Gastroesophageal sphincter (tissue), 4 donors: Measurements from ENCODE around the gene GRIA4. TPM values are rescaled to one million over a fixed set of nuclear protein-coding genes. Genes with fewer than 3 reads are reported as not detected.

Experiments used
- ATAC-seq: fragments of 150-250 bp; one replicate; pipeline ENCODE4 v1.9.1; 2016; ENCODE audit warnings: mild to moderate bottlenecking, moderate library complexity
- H3K27ac ChIP-seq, 4 donors: fragments of 200-600 bp; sonication (generic) in 3 of 4; 1 replicate in 3 of 4; 2 replicates in 1 of 4; pipeline ENCODE4 v1.5.1; 2016 to 2019
- H3K27me3 ChIP-seq: fragments of 200-600 bp; sonication (generic); one replicate; pipeline ENCODE4 v1.5.1; 2019
- H3K36me3 ChIP-seq, 2 donors: fragments of 200-600 bp; sonication (generic); one replicate each; pipeline ENCODE4 v1.5.1; 2019; ENCODE audit warnings: control low read depth in 1 of 2
- H3K4me1 ChIP-seq, 3 donors: fragments of 200-600 bp; sonication (generic); 1 replicate in 2 of 3; 2 replicates in 1 of 3; pipeline ENCODE4 v1.5.1; 2016 to 2019; ENCODE audit warnings: control low read depth in 2 of 3
- H3K4me3 ChIP-seq, 2 donors: fragments of 200-600 bp; sonication (generic); one replicate each; pipeline ENCODE4 v1.5.1; 2019; ENCODE audit warnings: mild to moderate bottlenecking in 1 of 2, moderate library complexity in 1 of 2
- H3K9me3 ChIP-seq, 3 donors: fragments of 200-600 bp; sonication (generic); one replicate each; pipeline ENCODE4 v1.5.1; 2017 to 2019; ENCODE audit warnings: control low read depth in 2 of 3
- EP300 ChIP-seq: sonication (generic); formaldehyde crosslinking; IDR thresholded peaks from one replicate; pipeline ENCODE4 v1.6.1; 2017; ENCODE audit warnings: antibody characterized with exemption, mild to moderate bottlenecking
- POLR2A ChIP-seq, 2 donors: fragments of 450-650 bp; IDR thresholded peaks; one replicate each; pipeline ENCODE4 v1.6.1; 2017; ENCODE audit warnings: antibody characterized with exemption in 2 of 2, mild to moderate bottlenecking in 2 of 2, moderate library complexity in 1 of 2
- POLR2AphosphoS5 ChIP-seq: sonication (generic); formaldehyde crosslinking; IDR thresholded peaks from one replicate; pipeline ENCODE4 v1.6.1; 2017; ENCODE audit warnings: antibody characterized with exemption
- WGBS, 2 donors: methylation state at CpG; one replicate each; pipeline ENCODE4 v1.1.5; 2018; ENCODE audit warnings: low coverage in 1 of 2; 5-methylcytosine and 5-hydroxymethylcytosine counted together
- total RNA-seq, 4 donors: library from RNA; depleted of rRNA; stranded (reverse); fragments of >200 nt; gene quantifications; one replicate each; pipeline ENCODE4 v1.1.0, GENCODE V29; 2016
- TF ChIP-seq, protein P1 (sequence below), 4 experiments: fragments of 200-600 bp in 2 of 4; fragments of 450-650 bp in 2 of 4; sonication (generic) in 1 of 4; IDR thresholded peaks; one replicate each; pipeline ENCODE4 v1.5.1; 2017 to 2019; ENCODE audit warnings: antibody characterized with exemption in 4 of 4, mild to moderate bottlenecking in 2 of 4, moderate library complexity in 2 of 4

The GRIA4 gene
- total RNA-seq, 4 donors from 2014 or later, result 0.47 to 1.2 TPM; not detected in 2

DNA sequence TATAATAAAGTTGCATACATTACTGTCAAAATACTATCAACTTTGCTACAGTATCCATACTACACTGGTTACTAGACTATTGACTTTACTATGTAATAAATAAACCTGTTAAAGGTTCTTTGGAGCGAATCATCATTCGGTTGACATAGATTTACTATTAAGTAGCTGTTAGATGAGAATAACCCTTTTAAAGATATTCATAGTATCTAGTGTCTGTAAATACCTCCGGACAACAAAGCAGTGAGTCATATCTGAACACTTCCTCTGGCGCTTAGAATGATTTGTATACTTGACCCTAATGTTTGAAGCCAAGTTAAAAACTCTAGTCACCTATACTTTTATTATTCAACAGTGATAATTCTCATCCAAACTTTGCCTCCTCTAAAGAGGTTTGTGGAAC, 327.5 kb downstream of the GRIA4 start:
- H3K9me3 ChIP-seq, result no peaks in the 10 kb centered on the region
- H3K36me3 ChIP-seq, result no peaks in the 10 kb centered on the region
- H3K4me1 ChIP-seq, result peaks cover 0 to 7% (median 0%) of the 10 kb centered on the region in 3 donors
- no peaks in the 10 kb centered on the region for H3K27me3 ChIP-seq
- no peak overlapping the region for H3K27ac ChIP-seq
- no peak for TF ChIP-seq POLR2A (IDR thresholded peaks at IDR 0.05)
- TF ChIP-seq POLR2AphosphoS5, result no peak
- TF ChIP-seq, protein P1, sequence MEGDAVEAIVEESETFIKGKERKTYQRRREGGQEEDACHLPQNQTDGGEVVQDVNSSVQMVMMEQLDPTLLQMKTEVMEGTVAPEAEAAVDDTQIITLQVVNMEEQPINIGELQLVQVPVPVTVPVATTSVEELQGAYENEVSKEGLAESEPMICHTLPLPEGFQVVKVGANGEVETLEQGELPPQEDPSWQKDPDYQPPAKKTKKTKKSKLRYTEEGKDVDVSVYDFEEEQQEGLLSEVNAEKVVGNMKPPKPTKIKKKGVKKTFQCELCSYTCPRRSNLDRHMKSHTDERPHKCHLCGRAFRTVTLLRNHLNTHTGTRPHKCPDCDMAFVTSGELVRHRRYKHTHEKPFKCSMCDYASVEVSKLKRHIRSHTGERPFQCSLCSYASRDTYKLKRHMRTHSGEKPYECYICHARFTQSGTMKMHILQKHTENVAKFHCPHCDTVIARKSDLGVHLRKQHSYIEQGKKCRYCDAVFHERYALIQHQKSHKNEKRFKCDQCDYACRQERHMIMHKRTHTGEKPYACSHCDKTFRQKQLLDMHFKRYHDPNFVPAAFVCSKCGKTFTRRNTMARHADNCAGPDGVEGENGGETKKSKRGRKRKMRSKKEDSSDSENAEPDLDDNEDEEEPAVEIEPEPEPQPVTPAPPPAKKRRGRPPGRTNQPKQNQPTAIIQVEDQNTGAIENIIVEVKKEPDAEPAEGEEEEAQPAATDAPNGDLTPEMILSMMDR (IDR thresholded peaks at IDR 0.05), result no peak
- no peak for TF ChIP-seq EP300
- no peak for ATAC-seq
- H3K4me3 ChIP-seq, result no peak overlapping the region
- 19 to 24% methylated on average over 4 of the region's 4 CpGs for WGBS, 2 donors

- WGBS, 2 donors, result 27 to 55% methylated on average over 2 of the region's 2 CpGs
- H3K27me3 ChIP-seq, result no peaks in the 10 kb centered on the region
- TF ChIP-seq EP300, result no peak
- no peak for TF ChIP-seq POLR2AphosphoS5
- TF ChIP-seq POLR2A (IDR thresholded peaks at IDR 0.05), result no peak
- TF ChIP-seq, protein P1 (IDR thresholded peaks at IDR 0.05), result no peak
- H3K9me3 ChIP-seq, result no peaks in the 10 kb centered on the region
- no peaks in the 10 kb centered on the region for H3K36me3 ChIP-seq
- ATAC-seq, result no peak
- H3K4me1 ChIP-seq, result peaks cover 0 to 7% (median 0%) of the 10 kb centered on the region in 3 donors
- H3K27ac ChIP-seq, result no peak overlapping the region
- H3K4me3 ChIP-seq, result no peak overlapping the region
Measured at GRCh38 chr11:105937738-105938137, 327.9 kb downstream of the GRIA4 start.

- no peaks in the 10 kb centered on the region for H3K36me3 ChIP-seq
- ATAC-seq, result no peak
- no peak overlapping the region for H3K27ac ChIP-seq
- 26 to 50% methylated on average over 2 of the region's 2 CpGs for WGBS, 2 donors
- no peak overlapping the region for H3K4me3 ChIP-seq
- H3K9me3 ChIP-seq, result no peaks in the 10 kb centered on the region
- TF ChIP-seq POLR2AphosphoS5 (no peak), EP300 (no peak), POLR2A (IDR thresholded peaks at IDR 0.05) (no peak)
- TF ChIP-seq, protein P1 (IDR thresholded peaks at IDR 0.05), result no peak
- no peaks in the 10 kb centered on the region for H3K4me1 ChIP-seq
- H3K27me3 ChIP-seq, result no peaks in the 10 kb centered on the region
Measured at GRCh38 chr11:105942921-105943320, 333.0 kb downstream of the GRIA4 start.

DNA sequence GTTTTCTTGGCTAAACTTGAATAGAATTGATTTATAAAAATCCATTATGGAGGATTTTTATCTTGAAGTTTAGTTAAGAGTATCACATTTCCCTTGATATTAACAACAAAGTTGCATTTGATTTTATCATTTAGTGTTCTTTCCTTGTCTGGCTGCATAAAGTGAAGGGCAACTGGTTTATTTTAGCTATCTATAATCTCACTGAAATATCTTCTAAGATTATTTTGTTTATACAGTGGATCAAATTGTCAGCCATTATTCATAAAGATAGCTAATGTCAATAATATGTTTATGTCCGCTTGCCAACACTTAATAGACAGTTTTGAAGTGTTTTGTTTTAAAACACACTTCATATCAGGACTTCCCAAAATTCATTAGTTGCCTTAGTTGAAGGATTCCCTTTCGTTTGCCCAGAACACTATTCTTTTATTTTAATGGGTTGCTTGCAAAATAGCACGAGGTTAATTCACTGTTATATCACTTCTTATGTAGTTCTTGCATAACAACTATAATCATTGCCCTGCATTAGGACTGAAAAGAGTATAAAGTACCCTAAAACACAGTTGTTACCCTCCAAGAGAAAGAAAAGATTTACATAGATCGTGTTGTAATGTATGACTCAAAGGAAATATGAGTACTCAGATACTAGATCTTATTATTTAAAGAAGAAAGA, 339.2 kb downstream of the GRIA4 start:
- 38 to 65% methylated on average over 4 of the region's 4 CpGs for WGBS, 2 donors
- no peaks in the 10 kb centered on the region for H3K27me3 ChIP-seq
- TF ChIP-seq POLR2AphosphoS5 (no peak), POLR2A (IDR thresholded peaks at IDR 0.05) (no peak), EP300 (no peak)
- TF ChIP-seq, protein P1 (IDR thresholded peaks at IDR 0.05), result no peak
- no peak overlapping the region for H3K4me3 ChIP-seq
- no peaks in the 10 kb centered on the region for H3K36me3 ChIP-seq
- H3K27ac ChIP-seq, result no peak overlapping the region
- no peaks in the 10 kb centered on the region for H3K4me1 ChIP-seq
- no peaks in the 10 kb centered on the region for H3K9me3 ChIP-seq
- no peak for ATAC-seq

DNA sequence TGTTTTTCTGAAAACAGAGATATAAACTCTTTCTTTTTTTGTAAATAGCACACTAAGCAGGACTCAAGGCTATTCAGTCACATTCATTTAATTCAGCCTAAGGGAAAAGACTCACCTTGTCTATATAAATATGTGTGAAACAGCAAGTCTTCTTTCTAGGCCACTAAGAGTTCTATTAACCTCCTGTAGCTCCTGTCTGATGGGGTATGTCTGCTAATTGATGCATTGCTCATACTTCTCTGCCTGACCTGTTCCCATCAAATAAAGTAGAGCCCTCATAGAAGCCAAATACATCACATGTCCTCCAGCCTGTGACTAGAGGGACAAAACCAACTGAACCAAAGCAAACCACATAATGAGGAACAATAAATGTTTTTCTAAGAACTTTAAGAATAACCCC, 344.0 kb downstream of the GRIA4 start:
- Histone ChIP-seq H3K9me3 (no peaks in the 10 kb centered on the region), H3K27me3 (no peaks in the 10 kb centered on the region), H3K27ac (no peak overlapping the region), H3K4me1 (no peaks in the 10 kb centered on the region), H3K4me3 (no peak overlapping the region), H3K36me3 (no peaks in the 10 kb centered on the region)
- ATAC-seq, result no peak
- TF ChIP-seq POLR2A (IDR thresholded peaks at IDR 0.05) (no peak), EP300 (no peak), POLR2AphosphoS5 (no peak)
- TF ChIP-seq, protein P1 (IDR thresholded peaks at IDR 0.05), result no peak
